Lung (tissue), 12 donors: ENCODE results near the gene RAP1GAP2. TPM values are rescaled to one million over a fixed set of nuclear protein-coding genes. Genes with fewer than 3 reads are reported as not detected.
A peak's percentile ranks its signal among the peaks of the same experiment; 100 is the strongest.

Experiments
- ATAC-seq: fragments of 200-7000 bp; cut with Tn5 transposase; one replicate; pipeline ENCODE4 v1.9.1; 2020; ENCODE audit warnings: moderate number of reproducible peaks; ENCODE audit not compliant: insufficient read depth, low FRiP score
- DNase-seq, 3 donors: peaks; one replicate each; pipeline ENCODE4 v3.0.0-alpha.2; 2013 to 2017
- H3K27ac ChIP-seq, 2 donors: one replicate each; pipeline ENCODE4 v1.5.1; 2013; ENCODE audit warnings: mild to moderate bottlenecking in 2 of 2, moderate library complexity in 2 of 2, control low read depth in 1 of 2, inconsistent platforms in 1 of 2, low read depth in 1 of 2, low read length in 1 of 2
- H3K27me3 ChIP-seq, 3 donors: one replicate each; pipeline ENCODE4 v1.5.1; 2013; ENCODE audit warnings: low read length in 2 of 3; ENCODE audit not compliant: control insufficient read depth in 3 of 3, insufficient read depth in 3 of 3
- H3K36me3 ChIP-seq, 4 donors: one replicate each; pipeline ENCODE4 v1.5.1; 2013; ENCODE audit warnings: low read length in 4 of 4, mild to moderate bottlenecking in 1 of 4, moderate library complexity in 1 of 4; ENCODE audit not compliant: control insufficient read depth in 4 of 4, insufficient read depth in 4 of 4
- H3K4me1 ChIP-seq, 5 donors: one replicate each; pipeline ENCODE4 v1.5.1; 2013; ENCODE audit warnings: low read length in 5 of 5, mild to moderate bottlenecking in 2 of 5, moderate library complexity in 1 of 5; ENCODE audit not compliant: control insufficient read depth in 5 of 5, insufficient read depth in 5 of 5
- H3K4me3 ChIP-seq: one replicate; pipeline ENCODE4 v1.5.1; 2013; ENCODE audit warnings: mild to moderate bottlenecking, control low read depth, moderate library complexity
- H3K9ac ChIP-seq, 2 donors: one replicate each; pipeline ENCODE4 v1.5.1; 2013; ENCODE audit warnings: low read length in 2 of 2, control low read depth in 1 of 2; ENCODE audit not compliant: insufficient read depth in 1 of 2
- H3K9me3 ChIP-seq, 4 donors: one replicate each; pipeline ENCODE4 v1.5.1; 2013; ENCODE audit warnings: low read length in 3 of 4, mild to moderate bottlenecking in 1 of 4, moderate library complexity in 1 of 4; ENCODE audit not compliant: control insufficient read depth in 4 of 4, insufficient read depth in 3 of 4
- CTCF ChIP-seq: IDR thresholded peaks from 2 replicates; pipeline ENCODE4 v1.5.1; 2012; ENCODE audit warnings: mild to moderate bottlenecking; ENCODE audit errors: control extremely low read depth, extremely low read depth
- WGBS, 2 donors: extraction: QIAGEN DNeasy Blood & Tissue Kit; methylation state at CpG; one replicate each; pipeline ENCODE4 v1.1.7; 2013; 5-methylcytosine and 5-hydroxymethylcytosine counted together
- polyA plus RNA-seq, 2 donors: library from polyadenylated mRNA; stranded (reverse); fragments of 200-250 nt; gene quantifications; one replicate each; pipeline ENCODE4 v1.2.1, GENCODE V29; 2013
- total RNA-seq, 2 donors: library from RNA; depleted of rRNA in 1 of 2; stranded (reverse); fragments of >200 nt in 1 of 2; gene quantifications; one replicate each; pipeline ENCODE4 v1.2.1, GENCODE V29; 2014 to 2021
- donor health status: control.
- donor health status: control.
- donor health status: Bipolar disorder and iron deficiency.
- donor health status: healthy.
- donor health status: DM: yes; HTN: yes; CAD: no.

The RAP1GAP2 gene
- total and polyA plus RNA-seq, 4 donors, result 5.3 to 16.7 (median 6.0) TPM

- Histone ChIP-seq H3K4me1 (no peaks in the 10 kb centered on the region), H3K36me3 (peaks cover 0 to 3% (median 0%) of the 10 kb centered on the region in 4 donors)
- ATAC-seq, result peak; percentile 73
Observed at GRCh38 chr17:3012926-3013581, 216.8 kb downstream of the RAP1GAP2 start.

DNA sequence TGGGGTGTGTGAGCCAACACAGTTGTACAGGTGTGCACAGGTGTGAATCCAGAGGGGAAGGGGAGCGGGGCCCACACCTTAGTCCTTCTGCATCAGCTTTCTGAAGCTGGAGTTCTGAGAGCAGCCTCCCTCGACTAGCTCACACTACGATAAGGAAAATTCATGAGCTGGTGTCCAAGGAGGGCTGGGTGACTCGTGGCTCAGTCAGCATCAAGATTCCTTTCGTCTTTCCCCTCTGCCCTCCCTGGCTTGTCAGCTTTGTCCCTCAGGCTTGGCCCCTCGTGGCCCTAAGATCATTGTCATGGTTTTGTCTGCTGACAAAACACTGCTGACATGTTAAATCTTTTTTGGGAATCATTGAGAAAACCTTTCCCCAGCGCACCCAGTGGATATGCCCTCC is 219.7 kb downstream of the RAP1GAP2 start:
- Histone ChIP-seq H3K9me3 (no peaks in the 10 kb centered on the region), H3K4me1 (no peaks in the 10 kb centered on the region), H3K36me3 (no peaks in the 10 kb centered on the region), H3K27me3 (no peaks in the 10 kb centered on the region), H3K27ac (no peak overlapping the region), H3K4me3 (no peak overlapping the region), H3K9ac (no peak overlapping the region)
- no peak for DNase-seq
- no peak for ATAC-seq
- 82 to 89% methylated on average over 7 of the region's 7 CpGs for WGBS, 2 donors
- no peak for TF ChIP-seq CTCF

More at GRCh38 chr17:3012926-3013581, 216.8 kb downstream of the RAP1GAP2 start:
- 63 to 75% methylated on average over 21 of the region's 21 CpGs for WGBS, 2 donors
- H3K27me3 ChIP-seq, result no peaks in the 10 kb centered on the region
- DNase-seq, result peak; percentile 64 to 72 (median 66)
- H3K4me3 ChIP-seq, result no peak overlapping the region
- H3K9me3 ChIP-seq, result no peaks in the 10 kb centered on the region
- no peak overlapping the region for H3K9ac ChIP-seq
- H3K27ac ChIP-seq, result no peak overlapping the region
- TF ChIP-seq CTCF, result peak; percentile 72

DNA sequence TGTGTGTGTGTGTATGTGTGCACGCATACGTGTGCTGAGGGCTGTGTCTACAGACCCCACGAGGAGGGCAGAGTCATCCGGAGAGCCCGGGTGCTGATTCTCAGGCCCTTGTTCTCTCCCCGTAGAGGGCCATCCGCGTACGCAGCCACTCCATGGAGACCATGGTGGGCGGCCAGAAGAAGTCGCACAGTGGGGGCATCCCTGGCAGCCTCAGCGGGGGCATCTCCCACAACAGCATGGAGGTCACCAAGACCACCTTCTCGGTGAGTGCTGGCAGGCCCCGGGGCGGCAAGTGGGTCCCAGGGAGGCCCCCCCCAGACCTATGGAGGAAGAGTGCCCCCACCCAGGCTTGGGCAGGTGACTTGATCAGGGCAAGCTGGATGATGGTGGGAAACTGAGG is 221.7 kb downstream of the RAP1GAP2 start:
- WGBS, 2 donors, result 92 to 96% methylated on average over 15 of the region's 15 CpGs
- no peak overlapping the region for H3K4me3 ChIP-seq
- no peaks in the 10 kb centered on the region for H3K36me3 ChIP-seq
- no peak for ATAC-seq
- no peak overlapping the region for H3K9ac ChIP-seq
- no peak for TF ChIP-seq CTCF
- H3K9me3 ChIP-seq, result no peaks in the 10 kb centered on the region
- no peak overlapping the region for H3K27ac ChIP-seq
- DNase-seq, result no peak
- H3K27me3 ChIP-seq, result no peaks in the 10 kb centered on the region
- no peaks in the 10 kb centered on the region for H3K4me1 ChIP-seq

DNA sequence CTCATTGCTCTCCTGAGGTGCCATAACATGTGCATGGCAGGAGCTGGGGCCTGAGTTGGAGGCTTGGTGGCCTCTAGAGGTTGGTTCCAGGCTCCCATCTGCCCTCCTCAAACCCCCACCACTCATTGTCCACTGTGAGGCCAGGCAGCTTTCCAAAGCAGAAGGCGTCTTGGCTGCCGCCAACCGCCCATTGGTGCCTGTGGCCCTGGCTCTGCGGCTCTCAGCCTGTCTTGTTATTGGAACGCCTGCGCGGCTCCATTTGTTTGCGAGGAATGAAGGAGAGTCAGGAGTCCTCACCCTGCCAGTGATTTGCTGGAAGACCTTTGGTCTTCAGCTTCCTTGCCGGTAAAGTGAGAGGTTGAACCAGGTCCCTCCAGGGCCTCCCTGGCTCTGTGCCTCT is 223.5 kb downstream of the RAP1GAP2 start:
- Histone ChIP-seq H3K9ac (no peak overlapping the region), H3K4me1 (no peaks in the 10 kb centered on the region), H3K4me3 (no peak overlapping the region), H3K27me3 (no peaks in the 10 kb centered on the region), H3K27ac (no peak overlapping the region), H3K9me3 (peaks cover 0 to 4% (median 0%) of the 10 kb centered on the region in 4 donors), H3K36me3 (no peaks in the 10 kb centered on the region)
- ATAC-seq, result no peak
- WGBS, 2 donors, result 76% methylated on average over 9 of the region's 9 CpGs
- TF ChIP-seq CTCF, result no peak
- DNase-seq, result no peak
